GM12878 (cell line): Measurements from ENCODE around the gene KRTAP19-2. TPM values are rescaled to one million over a fixed set of nuclear protein-coding genes. Genes with fewer than 3 reads are reported as not detected.

ENCODE experiments used
- ATAC-seq: fragments of 200-7000 bp; cut with Tn5 transposase; 3 replicates; pipeline ENCODE4 v1.9.1; 2020; ENCODE audit warnings: mild to moderate bottlenecking, moderate library complexity
- BruUV-seq: library from RNA; stranded (reverse); fragments of 400-500 nt; replicated peaks from 2 replicates; lab custom pipeline; 2021; lab: Mats Ljungman, UMichigan
- CTCF ChIA-PET: fragments of 300-600 bp; sonication (Branson Sonifier 250); formaldehyde crosslinking; extraction: SDS; loops from one replicate; lab custom pipeline; 2021; ENCODE audit warnings: inconsistent platforms; lab: Yijun Ruan, JAX
- POLR2A ChIA-PET: fragments of 350-600 bp; formaldehyde crosslinking; extraction: SDS; loops from one replicate; lab custom pipeline; 2021; ENCODE audit warnings: inconsistent platforms; lab: Charles Lee
- RAD21 ChIA-PET: fragments of 300-600 bp; sonication (Branson Sonifier 250); formaldehyde crosslinking; loops from one replicate; lab custom pipeline; 2023; ENCODE audit warnings: antibody characterized with exemption; ENCODE audit not compliant: unreplicated experiment; lab: Charles Lee
- SMC1A ChIA-PET: fragments of 300-600 bp; sonication (Branson Sonifier 250); formaldehyde crosslinking; loops from one replicate; lab custom pipeline; 2023; ENCODE audit not compliant: unreplicated experiment, uncharacterized antibody; lab: Charles Lee
- DNase-seq: peaks from one replicate; pipeline ENCODE4 v3.0.0-alpha.2; 2011; ENCODE audit warnings: low read depth, low spot score
- FAIRE-seq: peaks from 3 replicates; lab custom pipeline; 2011; peaks lifted over from hg19 to GRCh38; lab: Jason Lieb, UNC
- H2AFZ ChIP-seq: 2 replicates; pipeline ENCODE4 v1.6.0; 2011; ENCODE audit warnings: low read depth, low read length, control low read depth; ENCODE audit not compliant: control insufficient read depth
- H3K27ac ChIP-seq: 2 replicates; pipeline ENCODE4 v1.5.1; 2011; ENCODE audit warnings: control low read depth; ENCODE audit not compliant: control insufficient read depth, insufficient read depth
- H3K27me3 ChIP-seq, 2 experiments: replicated peaks in 1 of 2; 2 replicates each; pipeline versions ENCODE4 v1.6.0 to v1.6.1; 2011; ENCODE audit warnings: low read length in 1 of 2; ENCODE audit not compliant: control insufficient read depth in 2 of 2, insufficient read depth in 2 of 2
- H3K36me3 ChIP-seq, 2 experiments: 2 replicates each; pipeline ENCODE4 v1.5.1; 2011; ENCODE audit warnings: low read length in 1 of 2; ENCODE audit not compliant: control insufficient read depth in 2 of 2, insufficient read depth in 2 of 2
- H3K4me1 ChIP-seq: 2 replicates; pipeline ENCODE4 v1.6.1; 2011; ENCODE audit warnings: mild to moderate bottlenecking, low read length, moderate library complexity, mixed read lengths; ENCODE audit not compliant: control insufficient read depth, insufficient read depth
- H3K4me2 ChIP-seq: 2 replicates; pipeline ENCODE4 v1.6.0; 2011; ENCODE audit warnings: control low read depth; ENCODE audit not compliant: control insufficient read depth, insufficient read depth
- H3K4me3 ChIP-seq: fragments of 200-600 bp; sonication (generic); 2 replicates; pipeline ENCODE4 v1.5.1; 2016
- H3K79me2 ChIP-seq: 2 replicates; pipeline ENCODE4 v1.6.0; 2011; ENCODE audit warnings: low read length; ENCODE audit not compliant: control insufficient read depth, insufficient read depth
- H3K9ac ChIP-seq: 2 replicates; pipeline ENCODE4 v1.8.0; 2011; ENCODE audit warnings: low read length, control low read depth, mixed read lengths; ENCODE audit not compliant: control insufficient read depth, insufficient read depth
- H3K9me3 ChIP-seq: replicated peaks from 3 replicates; pipeline ENCODE4 v1.5.1; 2011; ENCODE audit warnings: mild to moderate bottlenecking, low read length; ENCODE audit not compliant: control insufficient read depth, insufficient read depth
- H4K20me1 ChIP-seq: 2 replicates; pipeline ENCODE4 v1.6.0; 2011; ENCODE audit not compliant: control insufficient read depth, insufficient read depth
- EED ChIP-seq: sonication (generic); IDR thresholded peaks from 2 replicates; pipeline ENCODE4 v1.6.1; 2016; ENCODE audit warnings: antibody characterized with exemption, low read depth
- MEF2B ChIP-seq: fragments of 450-650 bp; IDR thresholded peaks from 2 replicates; pipeline ENCODE4 v1.6.1; 2018; ENCODE audit warnings: mild to moderate bottlenecking, moderate library complexity; ENCODE audit not compliant: partially characterized antibody, poor library complexity, severe bottlenecking
- MYC ChIP-seq: IDR thresholded peaks from 2 replicates; pipeline ENCODE4 v1.6.1; 2011; ENCODE audit warnings: mild to moderate bottlenecking, low read length, moderate library complexity, inconsistent platforms; ENCODE audit not compliant: insufficient read depth, insufficient replicate concordance, insufficient read length, severe bottlenecking
- NFYA ChIP-seq: IDR thresholded peaks from 2 replicates; pipeline ENCODE4 v1.6.1; 2011; ENCODE audit warnings: low read depth, mild to moderate bottlenecking, low read length, improper control_type of control experiment, borderline replicate concordance
- ZNF622 ChIP-seq: fragments of 450-650 bp; IDR thresholded peaks from 2 replicates; pipeline ENCODE4 v1.6.1; 2017; ENCODE audit warnings: mild to moderate bottlenecking, inconsistent platforms
- ZZZ3 ChIP-seq: IDR thresholded peaks from 2 replicates; pipeline ENCODE4 v1.6.1; 2011; ENCODE audit warnings: low read depth; ENCODE audit not compliant: control insufficient read depth, insufficient read length
- WGBS: methylation state at CpG from one replicate; pipeline ENCODE4 v1.1.6; 2016; ENCODE audit warnings: low lambda C conversion rate; ENCODE audit not compliant: insufficient replicate concordance, insufficient coverage; ENCODE audit errors: missing lambda C conversion rate; 5-methylcytosine and 5-hydroxymethylcytosine counted together
- in situ Hi-C: fragments of 300-500 bp; cut with MboI; formaldehyde crosslinking; loops from 9 replicates; pipeline ENCODE4 v1.14.3; 2018; ENCODE audit warnings: mixed read lengths
- intact Hi-C: fragments of 100-400 bp; cut with micrococcal nuclease; formaldehyde crosslinking; loops from one replicate; pipeline ENCODE4 v1.14.2; 2022; ENCODE audit not compliant: unreplicated experiment
- polyA plus RNA-seq, 11 experiments: library from polyadenylated mRNA; depleted of rRNA in 4 of 11; unstranded in 6 of 11; stranded (reverse) in 5 of 11; fragments of >200 nt; fragmentation: Nextera tagmentation in 4 of 11; fragmentation: Illumina TruSeq in 1 of 11; extraction: Ambion mirVana in 4 of 11; extraction: Trizol in 1 of 11; gene quantifications; 1 replicate in 1 of 11; 2 replicates in 10 of 11; pipeline versions ENCODE4 v1.2.1 to v1.2.3, GENCODE V29; 2011 to 2016; ENCODE audit warnings: inconsistent platforms in 2 of 11, missing spikeins in 2 of 11, low read depth in 1 of 11
- total RNA-seq, 4 experiments: library from RNA; depleted of rRNA in 3 of 4; stranded (reverse); fragments of >200 nt in 3 of 4; fragmentation: Illumina TruSeq in 1 of 4; extraction: Trizol in 1 of 4; gene quantifications; 2 replicates each; pipeline versions ENCODE4 v1.2.1 to v1.2.3, GENCODE V29; 2013 to 2021
- TF ChIP-seq, protein P1 (sequence below): fragments of 450-650 bp; IDR thresholded peaks from 2 replicates; pipeline ENCODE4 v1.6.1; 2017; ENCODE audit warnings: antibody characterized with exemption, mild to moderate bottlenecking, moderate library complexity
- TF ChIP-seq, protein P2 (sequence below): IDR thresholded peaks from 2 replicates; pipeline ENCODE4 v1.6.1; 2012; ENCODE audit warnings: low read depth, low read length, improper control_type of control experiment

Gene KRTAP19-2
- total and polyA plus RNA-seq, 10 of the 15 experiments (the other 5 are each of a cell fraction or from before 2014, with no cell fraction given): not detected

GRCh38 chr21:30518876-30519275, 31.6 kb upstream of the KRTAP19-2 start:
- FAIRE-seq: no peak

DNA sequence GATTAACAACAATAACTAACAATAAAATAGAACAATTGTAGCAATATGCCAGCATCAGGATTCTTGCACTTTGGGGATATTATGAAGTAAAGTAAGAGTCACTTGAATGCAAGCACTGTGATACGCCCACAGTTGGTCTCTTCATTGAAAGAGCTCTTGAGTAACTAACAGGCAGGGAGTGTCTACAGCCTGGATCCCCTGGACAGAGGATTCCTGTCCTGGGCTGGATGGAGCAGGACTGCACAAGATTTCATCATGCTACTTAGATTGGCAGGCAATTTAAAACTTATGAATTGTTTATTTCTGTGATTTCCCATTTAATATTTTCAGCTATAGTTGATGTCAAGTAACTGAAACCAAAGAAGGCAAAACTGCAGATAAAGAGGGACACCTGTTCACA, 28.4 kb upstream of the KRTAP19-2 start:
- ChIA-PET CTCF (no interaction called here), RAD21 (no interaction called here), SMC1A (no interaction called here), POLR2A (no interaction called here)
- Histone ChIP-seq H3K79me2 (no peaks in the 10 kb centered on the region), H2AFZ (no peak overlapping the region), H3K4me3 (no peak overlapping the region), H3K27ac (no peak overlapping the region), H3K9ac (no peak overlapping the region), H3K4me1 (no peaks in the 10 kb centered on the region), H3K27me3 (no peaks in the 10 kb centered on the region), H3K4me2 (no peak overlapping the region), H3K36me3 (no peaks in the 10 kb centered on the region), H3K9me3 (no peaks in the 10 kb centered on the region), H4K20me1 (no peaks in the 10 kb centered on the region)
- WGBS: 0% methylated on average over 1 of the region's 1 CpG
- BruUV-seq: no TSS peak
- in situ Hi-C loops: no loop called here
- intact Hi-C loops: no loop called here
- TF ChIP-seq, protein P1, sequence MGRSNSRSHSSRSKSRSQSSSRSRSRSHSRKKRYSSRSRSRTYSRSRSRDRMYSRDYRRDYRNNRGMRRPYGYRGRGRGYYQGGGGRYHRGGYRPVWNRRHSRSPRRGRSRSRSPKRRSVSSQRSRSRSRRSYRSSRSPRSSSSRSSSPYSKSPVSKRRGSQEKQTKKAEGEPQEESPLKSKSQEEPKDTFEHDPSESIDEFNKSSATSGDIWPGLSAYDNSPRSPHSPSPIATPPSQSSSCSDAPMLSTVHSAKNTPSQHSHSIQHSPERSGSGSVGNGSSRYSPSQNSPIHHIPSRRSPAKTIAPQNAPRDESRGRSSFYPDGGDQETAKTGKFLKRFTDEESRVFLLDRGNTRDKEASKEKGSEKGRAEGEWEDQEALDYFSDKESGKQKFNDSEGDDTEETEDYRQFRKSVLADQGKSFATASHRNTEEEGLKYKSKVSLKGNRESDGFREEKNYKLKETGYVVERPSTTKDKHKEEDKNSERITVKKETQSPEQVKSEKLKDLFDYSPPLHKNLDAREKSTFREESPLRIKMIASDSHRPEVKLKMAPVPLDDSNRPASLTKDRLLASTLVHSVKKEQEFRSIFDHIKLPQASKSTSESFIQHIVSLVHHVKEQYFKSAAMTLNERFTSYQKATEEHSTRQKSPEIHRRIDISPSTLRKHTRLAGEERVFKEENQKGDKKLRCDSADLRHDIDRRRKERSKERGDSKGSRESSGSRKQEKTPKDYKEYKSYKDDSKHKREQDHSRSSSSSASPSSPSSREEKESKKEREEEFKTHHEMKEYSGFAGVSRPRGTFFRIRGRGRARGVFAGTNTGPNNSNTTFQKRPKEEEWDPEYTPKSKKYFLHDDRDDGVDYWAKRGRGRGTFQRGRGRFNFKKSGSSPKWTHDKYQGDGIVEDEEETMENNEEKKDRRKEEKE: no peak
- TF ChIP-seq, protein P2, sequence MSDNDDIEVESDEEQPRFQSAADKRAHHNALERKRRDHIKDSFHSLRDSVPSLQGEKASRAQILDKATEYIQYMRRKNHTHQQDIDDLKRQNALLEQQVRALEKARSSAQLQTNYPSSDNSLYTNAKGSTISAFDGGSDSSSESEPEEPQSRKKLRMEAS: no peak
- TF ChIP-seq EED: no peak
- FAIRE-seq: no peak
- DNase-seq: no peak
- no peak for ATAC-seq

More at GRCh38 chr21:30518876-30519275, 31.6 kb upstream of the KRTAP19-2 start:
- Histone ChIP-seq H2AFZ (no peak overlapping the region), H3K4me2 (no peak overlapping the region), H3K27me3 (no peaks in the 10 kb centered on the region), H3K27ac (no peak overlapping the region), H3K4me3 (no peak overlapping the region), H3K79me2 (no peaks in the 10 kb centered on the region), H3K9me3 (no peaks in the 10 kb centered on the region), H4K20me1 (no peaks in the 10 kb centered on the region), H3K4me1 (no peaks in the 10 kb centered on the region), H3K36me3 (no peaks in the 10 kb centered on the region), H3K9ac (no peak overlapping the region)
- ChIA-PET SMC1A (no interaction called here), RAD21 (no interaction called here), CTCF (no interaction called here), POLR2A (no interaction called here)
- WGBS: 24% methylated on average over 1 of the region's 1 CpG
- no peak for ATAC-seq
- DNase-seq: no peak
- no peak for TF ChIP-seq ZZZ3
- TF ChIP-seq MEF2B: no peak
- TF ChIP-seq ZNF622: no peak
- no peak for TF ChIP-seq NFYA
- no peak for TF ChIP-seq MYC
- intact Hi-C loops (no loop called here), in situ Hi-C loops (no loop called here)
- no TSS peak for BruUV-seq
